Stimulated activated CD4-positive, alpha-beta T cell treated with anti-CD3 and anti-CD28 coated beads, Interleukin-1b, Interleukin-23, amount 100 ng/mL, for 4 hours (primary cell): ENCODE measurements around the gene EGLN3.
"Not testable (repeated sequence)": the region's sequence is repeated elsewhere in the genome, so short reads cannot be mapped to it uniquely, and the experiment has no call there.

Experiments
- DNase-seq, 2 donors: peaks; one replicate each; pipeline ENCODE4 v3.0.0-alpha.2; 2020; ENCODE audit warnings: low read depth in 2 of 2

EGLN3 gene

DNA sequence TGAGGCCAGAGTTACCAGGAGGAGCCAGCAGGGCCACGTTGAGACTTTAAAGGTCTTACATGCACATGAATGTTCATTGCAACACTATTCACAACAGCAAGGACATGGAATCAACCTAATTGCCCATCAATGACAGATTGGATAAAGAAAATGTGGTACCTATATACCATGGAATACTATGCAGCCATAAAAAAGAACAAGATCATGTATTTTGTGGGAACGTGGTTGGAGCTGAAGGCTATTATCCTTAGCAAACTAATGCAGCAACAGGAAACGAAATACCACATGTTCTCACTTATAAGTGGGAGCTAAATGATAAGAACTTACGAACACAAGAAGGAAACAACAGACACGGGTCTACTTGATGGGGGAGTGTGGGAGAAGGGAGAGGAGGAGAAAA, 11.6 kb upstream of the EGLN3 start:
- not testable (repeated sequence) for DNase-seq

DNA sequence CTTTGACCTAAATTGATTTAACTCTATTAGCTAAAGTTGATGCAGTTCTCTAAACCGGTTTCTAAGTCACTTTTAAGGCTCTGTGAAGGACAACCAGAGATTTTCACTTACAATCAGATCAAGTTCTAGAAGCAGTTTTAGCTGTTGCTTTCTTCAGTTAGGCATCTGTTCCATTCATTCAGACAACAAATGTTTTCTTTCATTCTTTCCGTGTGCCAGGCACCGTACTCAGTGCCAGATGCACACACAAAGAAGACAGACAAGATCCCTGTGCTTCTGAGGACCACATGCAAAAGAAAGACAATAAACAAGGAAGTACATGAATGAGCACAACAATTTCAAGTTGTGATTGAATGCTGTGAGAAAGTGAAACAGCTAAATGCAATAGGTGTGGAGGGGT, 11.1 kb upstream of the EGLN3 start:
- DNase-seq = no peak

DNA sequence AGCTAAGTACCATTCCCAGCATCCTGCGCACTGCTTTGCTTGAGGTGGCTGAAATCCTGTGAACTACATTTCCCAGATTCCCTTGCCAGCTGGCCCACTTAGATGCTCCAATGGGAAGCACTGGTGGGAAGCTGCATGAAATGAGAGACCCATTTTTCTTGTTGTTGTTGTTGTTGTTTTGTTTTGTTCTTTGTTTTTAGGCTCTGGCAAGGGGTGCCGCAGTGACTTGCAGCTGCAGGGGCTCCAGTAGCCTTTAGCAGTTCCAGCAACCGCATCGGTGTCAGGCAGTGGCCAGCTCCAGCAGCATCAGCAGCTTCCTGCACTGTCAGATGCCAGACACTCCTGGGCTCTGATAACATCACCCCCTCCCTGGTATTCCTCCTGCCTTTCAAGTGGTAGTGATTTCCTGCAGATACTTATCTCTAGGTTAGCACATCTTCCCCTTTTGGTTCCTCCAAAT, 8.8 kb upstream of the EGLN3 start:
- DNase-seq = no peak

DNA sequence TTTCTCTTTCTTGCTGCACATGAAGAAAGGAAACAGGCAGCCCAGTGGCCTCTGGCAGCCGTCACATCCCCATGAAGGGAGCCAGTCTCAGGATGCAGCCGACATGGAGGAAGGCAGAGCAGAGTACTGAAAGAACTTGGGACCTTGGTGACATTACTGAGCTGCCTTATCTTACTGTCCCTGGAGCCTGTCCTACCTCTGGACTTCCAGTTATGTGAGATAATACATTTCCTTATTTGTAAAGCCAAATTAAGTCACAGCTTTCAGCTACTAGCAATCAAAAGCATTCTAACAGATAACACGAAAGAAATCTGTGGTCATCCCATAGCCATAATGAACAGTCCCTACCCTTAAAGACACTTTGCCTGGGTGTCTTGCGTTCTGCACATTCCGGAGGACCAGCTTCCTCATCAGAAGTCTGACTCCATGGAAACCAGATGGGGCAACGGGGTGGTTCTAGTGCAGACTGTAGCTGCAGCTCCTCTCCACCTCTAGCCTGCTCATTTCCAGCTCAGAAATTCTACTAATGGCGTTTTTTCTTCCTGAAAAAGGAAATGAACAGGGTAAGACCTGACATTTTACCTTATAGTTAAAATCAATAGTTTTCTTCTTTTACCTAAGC, 7.8 kb upstream of the EGLN3 start:
- DNase-seq = no peak

DNA sequence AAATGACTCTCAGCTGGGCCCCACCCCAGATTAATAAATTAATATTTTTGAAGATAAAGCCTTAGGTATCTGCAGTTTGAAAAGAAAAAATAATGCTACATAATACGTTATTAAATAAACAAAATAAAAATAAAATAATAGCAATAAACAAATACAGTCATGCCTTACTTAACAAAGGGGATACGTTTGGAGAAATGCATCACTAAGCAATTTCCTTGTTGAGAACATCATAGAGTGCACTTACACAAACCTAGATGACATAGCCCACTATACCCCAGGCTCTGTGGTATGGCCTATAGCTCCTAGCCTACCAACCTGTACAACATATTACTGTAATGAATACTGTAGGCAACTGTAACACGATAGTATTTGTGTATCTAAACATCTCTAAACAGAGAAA, 7.1 kb upstream of the EGLN3 start:
- DNase-seq = no peak

DNA sequence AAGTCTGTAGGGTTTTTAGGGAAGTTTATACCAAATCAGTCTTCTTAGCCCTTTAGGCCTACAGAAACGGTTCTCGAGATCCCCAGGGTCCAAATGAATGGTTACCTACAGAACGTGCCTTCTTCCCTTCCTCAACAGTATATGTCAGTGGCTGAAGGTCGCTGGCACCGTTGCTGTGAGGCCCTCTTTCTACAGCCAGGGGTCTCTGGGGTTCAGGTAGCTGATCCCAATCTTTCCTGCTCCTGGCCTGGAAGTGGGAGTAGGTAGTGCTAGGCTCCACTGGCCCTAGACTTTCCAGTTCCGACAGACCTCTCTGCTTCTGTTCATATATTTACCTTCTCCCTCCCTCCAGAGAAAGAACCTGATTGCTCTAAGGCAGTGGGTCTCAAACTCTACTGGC, 6.4 kb upstream of the EGLN3 start:
- no peak for DNase-seq

DNA sequence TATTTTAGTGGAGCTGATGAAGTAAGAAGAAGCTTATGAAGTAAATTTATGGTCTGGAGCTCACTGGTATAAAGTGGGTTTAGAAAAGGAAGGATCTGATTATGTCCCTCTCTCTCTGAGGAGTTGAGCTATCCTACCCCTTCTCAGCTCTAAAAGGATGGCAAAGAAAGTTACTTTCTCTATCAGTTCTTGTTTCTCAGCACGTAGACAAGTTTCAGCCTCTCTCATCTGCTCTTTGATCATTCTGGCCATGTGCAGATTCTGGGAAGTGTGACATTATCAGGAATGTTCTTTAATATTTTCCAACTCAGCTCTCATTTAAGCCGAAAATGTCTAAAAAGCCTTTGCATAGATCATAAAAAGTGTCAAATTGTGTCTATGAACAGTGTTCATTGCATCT, 5.8 kb upstream of the EGLN3 start:
- no peak for DNase-seq

DNA sequence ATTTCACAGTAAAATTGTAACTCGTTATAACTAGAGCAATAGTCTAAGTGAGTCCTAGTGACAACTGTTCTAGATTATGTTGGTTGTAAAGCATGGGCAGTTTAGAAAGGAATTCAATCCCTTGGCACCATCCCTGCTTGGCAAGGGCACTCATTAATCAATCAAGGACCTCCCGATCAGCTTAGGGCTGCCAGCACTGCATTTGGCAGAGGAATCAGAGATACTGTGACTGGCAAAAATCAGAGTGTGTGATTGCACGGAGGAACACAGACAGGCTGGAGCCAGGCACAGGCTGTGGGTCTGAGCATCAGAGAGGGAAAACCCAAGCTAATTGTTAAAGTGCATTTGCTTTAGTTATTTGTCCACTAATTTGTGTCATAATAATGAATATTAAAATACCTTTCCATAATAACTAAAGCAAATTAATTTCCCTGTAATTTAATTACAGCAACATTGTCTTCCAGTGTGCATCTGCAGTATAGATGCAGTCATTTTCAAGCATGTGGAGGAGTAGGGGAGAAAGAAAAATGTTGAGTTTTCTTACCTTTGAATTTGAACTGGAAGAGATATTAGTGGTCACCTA, 3.2 kb upstream of the EGLN3 start:
- DNase-seq = no peak

DNA sequence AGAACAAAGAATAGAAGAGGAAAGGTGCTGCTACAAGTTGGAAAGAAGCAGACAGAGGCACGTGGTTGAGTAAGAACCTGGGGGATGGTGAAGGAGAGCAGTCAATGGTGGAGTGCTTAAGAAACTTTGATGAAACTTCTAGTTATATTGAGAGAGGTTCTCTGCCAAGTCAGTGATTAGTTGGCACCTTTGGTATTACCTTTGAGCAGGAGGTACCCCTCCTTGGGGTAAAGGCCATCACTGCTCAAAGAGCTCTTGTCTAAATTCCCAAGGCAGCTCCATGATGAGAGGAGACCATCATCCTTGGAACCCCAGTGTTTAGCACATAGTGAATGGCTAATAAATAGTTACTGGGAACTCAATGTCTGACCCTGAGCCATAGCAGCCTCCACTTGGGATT, 1.7 kb upstream of the EGLN3 start:
- DNase-seq = no peak

DNA sequence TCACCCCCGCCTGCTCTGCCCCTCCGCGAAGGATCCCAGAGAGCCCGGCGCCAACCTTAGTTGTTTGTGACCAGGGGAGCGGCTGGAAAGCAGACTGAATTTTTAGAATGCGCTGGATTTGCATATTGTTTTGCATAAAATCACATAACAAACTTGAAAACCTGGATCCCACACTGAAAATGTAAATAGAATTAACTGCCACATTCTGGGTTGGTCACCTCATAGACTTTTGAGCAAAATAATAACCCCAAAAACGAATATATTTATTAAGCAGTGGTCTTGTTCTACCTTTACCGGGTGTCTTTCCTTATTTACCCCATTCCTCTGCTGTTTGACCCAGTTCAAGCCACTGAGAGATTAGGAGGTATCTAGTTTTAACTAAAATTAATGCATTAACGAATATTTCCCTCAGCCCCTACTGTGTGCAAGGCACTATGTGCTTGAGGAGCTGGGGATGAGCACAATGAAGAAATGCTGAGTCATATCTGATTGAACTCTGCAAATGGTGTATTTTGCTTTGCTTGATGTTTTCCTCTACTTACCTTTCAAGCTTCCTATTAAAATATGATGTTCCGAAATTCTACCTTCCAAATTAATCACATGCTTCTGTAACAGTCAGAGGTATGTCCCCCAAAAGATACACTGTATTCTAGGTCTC, 438 bp upstream of the EGLN3 start:
- no peak for DNase-seq

DNA sequence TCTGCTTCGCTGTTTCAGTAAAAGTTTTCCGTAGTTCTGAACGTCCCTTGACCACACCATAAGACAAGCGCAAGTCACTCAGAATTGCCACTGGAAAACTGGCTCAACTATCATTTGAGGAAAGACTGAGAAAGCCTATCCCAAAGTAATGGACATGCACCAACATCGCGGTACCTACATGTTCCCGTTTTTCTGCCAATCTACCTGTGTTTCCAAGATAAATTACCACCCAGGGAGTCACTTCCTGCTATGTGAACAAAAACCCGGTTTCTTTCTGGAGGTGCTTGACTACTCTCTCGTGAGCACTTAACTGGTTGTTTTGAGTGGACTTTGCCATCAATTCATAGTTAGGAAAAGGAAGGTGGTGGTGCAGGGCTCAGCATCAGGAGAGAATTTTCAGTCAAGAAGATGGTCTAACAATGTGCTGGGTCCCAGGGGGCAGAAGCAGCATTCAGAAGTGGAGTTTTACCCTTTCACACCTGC, 1.4 kb downstream of the EGLN3 start:
- DNase-seq = no peak

DNA sequence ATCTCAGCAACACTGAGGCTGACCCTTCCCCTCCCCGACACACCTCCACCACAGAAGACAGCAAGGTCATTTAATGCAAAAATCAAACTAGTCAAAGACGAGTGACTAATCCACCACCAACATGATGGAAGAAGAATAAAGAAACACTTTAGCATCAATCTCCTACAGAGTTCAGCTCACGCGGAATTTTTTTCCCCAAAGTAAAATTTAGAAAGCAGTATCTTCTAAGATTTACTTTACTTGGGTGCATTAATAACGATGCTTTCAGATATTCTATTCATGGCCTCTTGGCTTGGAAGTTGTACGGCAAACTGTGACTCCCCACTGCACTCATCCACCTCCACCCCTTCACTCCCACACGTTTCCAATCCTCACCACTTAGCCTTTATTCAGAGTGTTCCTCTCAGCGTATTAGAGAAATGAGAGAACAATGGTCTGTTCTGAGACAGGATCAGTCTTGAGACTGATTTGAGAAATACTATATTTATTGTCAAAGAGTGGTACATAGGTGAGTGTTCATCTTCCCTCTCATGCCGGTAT, 1.9 kb downstream of the EGLN3 start:
- no peak for DNase-seq

DNA sequence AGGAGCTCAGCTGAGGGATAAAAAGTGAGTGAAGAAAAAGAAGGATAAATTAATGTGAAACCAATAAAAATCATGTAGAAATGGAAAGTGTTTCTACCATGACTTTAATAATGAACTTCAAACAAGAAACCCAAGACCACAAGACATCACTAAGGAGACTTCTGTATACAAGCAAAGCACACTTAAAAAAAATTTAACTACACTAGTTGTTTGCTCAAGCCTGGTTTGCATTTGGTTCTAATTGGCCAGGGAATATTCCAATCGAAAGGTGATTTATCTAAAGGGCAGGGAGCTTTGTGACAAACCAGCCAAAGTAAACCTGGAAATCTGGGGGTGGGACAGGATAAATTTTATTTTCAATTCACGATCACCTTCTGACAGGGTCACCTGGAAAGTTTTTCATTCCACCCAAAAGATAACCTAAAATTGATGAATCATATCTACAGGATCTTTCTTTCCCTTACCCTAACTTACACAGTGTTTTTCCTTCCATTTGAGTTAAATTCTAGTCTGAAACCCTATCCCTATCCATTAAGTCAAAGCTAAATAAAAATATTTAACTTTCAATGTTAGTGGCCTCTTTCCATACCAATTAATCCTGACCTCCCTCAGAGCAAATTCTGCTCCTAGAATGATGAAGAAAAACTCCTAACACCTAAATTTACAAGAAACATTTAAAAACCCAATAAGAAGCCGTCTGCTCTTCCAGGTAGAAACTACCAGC, 2.6 kb downstream of the EGLN3 start:
- no peak for DNase-seq

DNA sequence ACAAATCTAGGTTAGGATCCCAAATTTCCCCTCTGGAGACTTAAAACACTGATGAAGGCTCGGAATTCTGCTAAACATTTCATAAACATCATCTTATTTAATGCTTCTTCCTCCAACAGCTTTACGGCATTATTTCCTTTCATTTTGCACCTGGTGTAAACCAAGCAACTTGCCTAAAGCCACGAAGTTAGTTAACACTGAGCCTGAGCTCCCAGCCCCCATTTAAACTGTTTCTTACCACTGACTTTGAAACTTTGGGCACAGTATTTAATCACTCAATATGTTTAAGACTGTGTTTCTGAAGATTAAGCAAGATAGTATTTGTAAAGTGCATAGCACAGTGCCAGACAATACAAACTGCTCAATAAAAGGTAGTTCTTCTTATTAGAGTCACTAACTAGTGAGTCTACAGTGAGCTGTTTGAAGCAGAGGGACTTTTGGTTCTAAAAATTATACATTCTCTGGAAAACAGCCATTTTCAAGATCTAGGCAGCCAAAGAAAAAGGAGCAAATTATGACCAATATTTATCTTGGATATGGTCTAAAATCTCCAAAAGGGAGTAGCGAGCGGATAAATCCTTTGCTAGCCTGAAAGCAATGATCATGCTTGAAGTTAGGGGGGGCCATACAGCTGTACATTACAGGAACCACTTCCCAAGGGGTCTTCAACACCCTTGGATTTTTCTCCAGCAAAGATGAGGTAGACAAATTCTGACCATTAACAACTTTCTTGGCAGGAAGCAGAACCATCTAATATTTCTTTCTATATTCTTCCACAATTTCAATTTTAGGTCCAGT, 4.0 kb downstream of the EGLN3 start:
- DNase-seq = no peak

DNA sequence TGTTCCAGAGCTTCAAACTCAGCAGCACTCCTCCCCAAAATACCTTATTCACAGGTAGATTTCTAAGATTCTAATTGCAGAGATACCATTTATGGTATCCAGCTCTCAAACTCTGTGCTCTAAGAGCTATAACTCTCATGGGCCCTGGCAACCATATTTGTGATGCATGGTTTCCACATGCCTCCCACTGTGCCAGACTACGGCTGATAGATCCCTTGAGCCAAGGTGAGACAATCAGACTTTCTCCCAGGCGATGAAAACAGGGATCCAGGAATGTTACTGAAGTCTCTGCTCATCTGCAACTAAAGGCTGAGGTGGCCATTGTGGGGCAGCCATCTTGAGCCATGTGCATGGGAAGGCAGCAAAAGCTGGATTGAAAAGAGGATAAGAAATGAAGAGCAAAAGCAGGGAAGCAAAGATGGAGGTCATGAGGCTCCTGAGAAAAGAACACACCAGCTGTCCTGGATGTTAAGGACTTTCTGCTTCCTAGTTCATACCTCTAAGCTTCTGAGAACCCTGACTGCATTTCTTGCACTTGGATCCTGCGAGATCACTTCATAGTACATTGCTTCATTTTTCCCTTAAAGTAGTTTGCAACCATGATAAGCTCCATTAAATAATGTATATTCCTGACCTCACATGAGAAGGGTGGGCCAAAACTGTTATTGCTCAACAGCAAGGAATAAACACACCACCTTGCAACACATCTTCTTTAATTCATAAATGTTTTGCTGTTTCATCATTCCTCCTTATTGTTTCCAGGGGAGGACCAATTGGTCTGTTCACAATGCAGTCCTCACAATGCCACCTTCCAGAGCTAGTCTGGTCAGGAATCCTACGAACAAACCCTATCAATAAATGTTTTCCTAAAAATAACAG, 5.4 kb downstream of the EGLN3 start:
- DNase-seq = no peak

DNA sequence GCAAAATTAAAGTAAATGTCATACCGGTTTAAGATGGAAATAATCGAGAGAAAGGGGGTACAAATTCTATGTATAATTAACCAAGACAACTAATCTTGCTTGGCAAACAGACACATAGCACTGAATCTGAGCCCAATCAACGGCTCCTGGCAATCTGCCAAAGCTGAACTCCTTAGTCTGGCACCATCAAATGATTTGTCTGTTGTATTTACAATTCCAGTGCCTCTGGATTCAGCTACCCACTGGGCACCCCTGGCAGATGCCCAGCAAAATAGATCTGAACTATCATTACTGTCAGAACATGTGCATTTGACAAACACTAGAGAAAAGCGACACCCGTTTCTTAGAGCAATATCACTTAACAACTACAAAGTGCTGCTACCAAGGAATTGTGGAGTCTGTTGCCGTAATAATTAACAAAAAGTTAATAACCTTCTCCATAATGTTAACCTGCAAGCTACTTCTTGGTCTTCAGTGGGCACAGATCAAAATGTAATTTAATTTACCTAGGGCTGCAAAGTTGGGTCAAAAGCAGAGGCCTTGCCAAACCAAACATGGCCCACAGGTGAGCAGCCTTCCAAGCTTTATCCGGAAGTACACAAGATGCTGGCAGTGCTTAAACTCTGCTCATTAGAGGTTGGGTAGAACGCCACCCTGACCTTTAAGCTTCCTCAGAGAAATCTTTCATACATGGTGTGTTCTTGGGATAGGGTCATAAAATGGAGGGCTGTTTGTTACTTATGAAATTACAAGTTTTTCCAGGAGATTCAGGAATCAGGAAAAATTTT, 7.6 kb downstream of the EGLN3 start:
- DNase-seq = no peak

DNA sequence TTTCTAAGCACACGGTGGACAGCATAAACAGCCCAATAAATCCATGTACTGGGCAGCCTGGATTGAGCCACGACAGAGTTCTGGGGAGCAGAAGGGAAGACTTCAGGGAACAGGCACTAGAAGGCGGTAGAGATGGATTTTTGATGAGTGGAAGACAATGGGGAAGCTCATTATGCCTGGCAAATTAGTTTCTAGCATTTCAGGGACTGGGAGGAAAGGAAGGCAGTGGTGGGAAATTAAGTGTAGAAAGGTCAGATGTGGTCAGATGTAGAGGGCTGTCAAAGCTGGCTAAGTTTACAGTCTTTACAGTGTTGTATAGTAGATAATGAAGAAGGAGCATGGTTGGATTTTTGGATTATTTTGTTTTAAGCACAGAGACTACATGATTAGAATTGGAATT, 9.2 kb downstream of the EGLN3 start:
- no peak for DNase-seq

DNA sequence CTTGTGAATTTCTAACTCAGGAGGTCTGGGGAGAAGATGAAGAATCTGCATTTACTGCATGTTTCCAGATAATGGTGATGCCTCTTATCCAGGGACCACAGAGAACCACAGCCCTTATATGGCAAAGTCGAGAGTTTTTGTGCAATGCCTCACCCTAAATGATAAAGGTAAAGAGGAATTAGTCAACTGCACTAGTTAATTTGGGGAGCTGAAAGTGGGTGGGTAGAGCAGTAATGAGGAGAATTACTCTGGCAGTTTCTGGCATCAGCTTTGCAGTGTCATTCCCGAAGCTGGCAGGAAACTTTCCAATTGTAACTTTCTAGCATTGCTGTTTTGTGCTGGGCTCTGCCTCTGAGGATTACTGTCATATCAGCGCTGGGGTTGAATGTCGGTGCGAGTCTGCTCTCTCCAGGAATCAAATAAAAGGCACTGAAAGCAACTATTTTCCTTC, 10.3 kb downstream of the EGLN3 start:
- DNase-seq = no peak

DNA sequence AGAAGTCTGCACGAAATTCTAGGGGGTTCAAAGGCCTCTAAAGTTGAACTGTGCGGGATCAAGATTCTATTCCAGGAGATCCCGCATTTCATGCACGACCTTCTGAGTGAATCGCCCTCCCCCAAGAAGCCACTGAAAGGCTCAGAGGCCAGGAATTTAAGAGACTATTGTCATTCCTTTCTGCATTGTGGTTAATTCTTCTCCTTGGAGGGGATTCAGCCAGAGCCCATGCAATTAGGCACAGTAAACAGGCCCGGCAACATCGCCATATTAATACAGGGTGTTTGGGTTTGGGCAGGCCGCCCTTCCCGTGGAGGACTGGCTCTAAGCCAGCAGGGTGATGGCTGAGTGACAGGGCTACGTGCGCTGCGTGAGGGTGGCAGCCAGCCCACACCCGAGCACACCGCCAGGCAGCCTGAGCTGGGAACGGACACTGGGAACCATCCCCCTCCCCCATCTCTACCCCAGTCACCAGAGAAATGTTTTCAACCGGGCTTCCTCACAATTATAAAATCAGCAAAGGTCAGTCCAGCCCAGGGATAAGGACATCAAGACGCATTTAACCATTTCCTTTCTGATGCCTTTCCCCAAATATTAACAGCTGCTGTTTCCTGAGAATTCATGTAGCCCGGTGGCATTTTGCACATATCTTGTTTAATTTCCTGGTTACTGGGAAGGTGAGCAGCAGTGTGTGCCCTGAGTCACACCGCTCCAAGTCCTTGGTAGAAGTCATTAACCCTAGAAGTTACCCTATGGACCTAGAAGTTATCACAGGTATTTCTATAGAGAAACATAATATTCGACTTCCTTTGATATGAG, 12.5 kb downstream of the EGLN3 start:
- no peak for DNase-seq
